Muscle layer of colon (tissue), 2 donors: ENCODE data around the gene SOX5.
"Not testable (repeated sequence)": the region's sequence is repeated elsewhere in the genome, so short reads cannot be mapped to it uniquely, and the experiment has no call there.

ENCODE experiments used
- H3K27ac ChIP-seq: one replicate; pipeline ENCODE4 v1.7.0; 2013; ENCODE audit warnings: low read depth, mild to moderate bottlenecking, low read length, moderate library complexity
- H3K27me3 ChIP-seq, 2 donors: one replicate each; pipeline ENCODE4 v1.7.0; 2013; ENCODE audit warnings: low read length in 2 of 2, mild to moderate bottlenecking in 2 of 2; ENCODE audit not compliant: insufficient read depth in 2 of 2, control insufficient read depth in 1 of 2
- H3K36me3 ChIP-seq: one replicate; pipeline ENCODE4 v1.7.0; 2013; ENCODE audit warnings: mild to moderate bottlenecking, low read length; ENCODE audit not compliant: insufficient read depth
- H3K4me1 ChIP-seq: one replicate; pipeline ENCODE4 v1.7.0; 2013; ENCODE audit warnings: mild to moderate bottlenecking, low read length; ENCODE audit not compliant: insufficient read depth
- H3K4me3 ChIP-seq, 2 donors: one replicate each; pipeline ENCODE4 v1.7.0; 2013; ENCODE audit warnings: low read length in 2 of 2, low read depth in 1 of 2, mild to moderate bottlenecking in 1 of 2, moderate library complexity in 1 of 2
- H3K9ac ChIP-seq: one replicate; pipeline ENCODE4 v1.7.0; 2013; ENCODE audit warnings: low read length
- H3K9me3 ChIP-seq: one replicate; pipeline ENCODE4 v1.7.0; 2013; ENCODE audit warnings: mild to moderate bottlenecking, low read length
- donor health status: abdominal sarcoma.
- donor health status: Adenocarcinoma of cecum.

The SOX5 gene

DNA sequence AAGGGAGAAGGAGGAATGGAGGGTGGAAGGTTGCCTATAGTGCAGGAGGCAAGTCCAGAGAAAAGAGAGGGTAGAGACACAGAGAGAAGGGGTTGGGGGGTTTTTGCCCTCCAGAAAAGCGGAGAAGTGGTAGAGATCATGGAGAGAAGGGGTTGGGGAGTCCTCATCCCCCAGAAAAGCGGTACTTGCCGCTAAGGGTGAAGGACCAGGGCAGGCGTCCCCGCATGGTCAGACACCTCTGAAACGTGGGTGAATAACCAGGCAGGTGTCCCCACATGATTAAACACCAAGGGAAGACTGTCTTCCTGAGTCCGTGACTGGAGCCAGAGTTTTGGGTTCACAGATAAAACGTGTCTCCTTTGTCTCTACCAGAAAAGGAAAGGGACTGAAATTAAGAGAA lies 439.0 kb downstream of the SOX5 start:
- no peaks in the 10 kb centered on the region for H3K27me3 ChIP-seq
- H3K27ac ChIP-seq, result no peak overlapping the region
- no peaks in the 10 kb centered on the region for H3K9me3 ChIP-seq
- no peak overlapping the region for H3K4me3 ChIP-seq
- no peaks in the 10 kb centered on the region for H3K36me3 ChIP-seq
- H3K9ac ChIP-seq, result no peak overlapping the region
- no peaks in the 10 kb centered on the region for H3K4me1 ChIP-seq

DNA sequence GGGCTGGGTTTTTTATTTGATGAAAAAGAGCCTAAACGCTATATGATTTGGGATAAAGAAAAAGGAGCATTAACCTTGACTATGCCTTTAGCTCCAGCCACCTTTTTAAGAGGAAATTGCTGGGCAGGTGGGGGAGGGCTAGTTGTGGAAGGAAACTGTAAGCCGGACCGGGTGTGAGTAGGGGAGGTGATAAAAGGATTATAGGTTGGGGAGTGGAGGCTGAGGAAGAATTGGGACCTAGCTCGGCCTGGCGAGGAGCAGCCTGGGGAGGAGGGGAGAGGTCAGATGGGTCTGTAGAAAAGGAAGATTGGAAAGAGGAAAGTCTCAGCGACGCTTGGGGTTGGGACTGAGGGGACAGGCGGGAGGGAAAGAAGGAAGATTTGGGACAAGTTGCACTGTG lies 439.6 kb downstream of the SOX5 start:
- not testable (repeated sequence) for H3K27me3 ChIP-seq, H3K9me3 ChIP-seq, H3K27ac ChIP-seq, H3K36me3 ChIP-seq, H3K4me3 ChIP-seq, H3K4me1 ChIP-seq, H3K9ac ChIP-seq

DNA sequence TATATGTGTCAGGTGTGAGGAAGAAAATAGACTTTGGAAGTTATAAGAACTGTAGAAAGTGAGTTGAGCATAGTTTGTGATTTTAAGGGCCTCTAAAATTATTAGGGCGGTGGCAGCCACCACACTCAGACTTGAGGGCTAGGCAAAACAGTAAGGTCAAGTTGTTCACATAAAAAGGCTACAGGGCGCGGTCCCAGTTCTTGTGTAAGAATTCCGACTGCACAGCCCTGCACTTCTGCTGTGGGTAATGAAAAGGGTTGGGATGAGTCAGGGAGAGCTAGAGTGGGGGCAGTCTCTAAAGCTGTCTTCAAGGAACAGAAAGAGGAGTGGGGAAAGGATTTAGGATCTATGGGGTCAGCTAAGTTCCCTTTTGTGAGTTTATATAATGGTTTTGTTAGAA lies 441.7 kb downstream of the SOX5 start:
- H3K9ac ChIP-seq, H3K27me3 ChIP-seq, H3K4me1 ChIP-seq, H3K36me3 ChIP-seq, H3K4me3 ChIP-seq, H3K27ac ChIP-seq, H3K9me3 ChIP-seq: not testable (repeated sequence)

DNA sequence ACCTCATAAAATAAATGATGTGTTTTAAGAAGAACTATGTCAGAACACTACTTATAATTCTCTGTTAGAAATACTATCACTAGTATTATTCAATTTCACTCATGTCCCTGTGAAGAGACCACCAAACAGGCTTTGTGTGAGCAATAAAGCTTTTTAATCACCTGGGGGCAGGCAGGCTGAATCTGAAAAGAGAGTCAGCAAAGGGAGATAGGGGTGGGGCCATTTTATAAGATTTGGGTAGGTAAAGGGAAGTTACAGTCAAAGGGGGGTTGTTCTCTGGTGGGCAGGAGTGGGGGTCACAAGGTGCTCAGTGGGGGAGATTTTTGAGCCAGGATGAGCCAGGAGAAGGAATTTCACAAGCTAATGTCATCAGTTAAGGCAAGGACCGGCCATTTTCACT lies 443.7 kb downstream of the SOX5 start:
- not testable (repeated sequence) for H3K4me1 ChIP-seq, H3K36me3 ChIP-seq, H3K9me3 ChIP-seq, H3K27me3 ChIP-seq, H3K27ac ChIP-seq, H3K4me3 ChIP-seq, H3K9ac ChIP-seq

DNA sequence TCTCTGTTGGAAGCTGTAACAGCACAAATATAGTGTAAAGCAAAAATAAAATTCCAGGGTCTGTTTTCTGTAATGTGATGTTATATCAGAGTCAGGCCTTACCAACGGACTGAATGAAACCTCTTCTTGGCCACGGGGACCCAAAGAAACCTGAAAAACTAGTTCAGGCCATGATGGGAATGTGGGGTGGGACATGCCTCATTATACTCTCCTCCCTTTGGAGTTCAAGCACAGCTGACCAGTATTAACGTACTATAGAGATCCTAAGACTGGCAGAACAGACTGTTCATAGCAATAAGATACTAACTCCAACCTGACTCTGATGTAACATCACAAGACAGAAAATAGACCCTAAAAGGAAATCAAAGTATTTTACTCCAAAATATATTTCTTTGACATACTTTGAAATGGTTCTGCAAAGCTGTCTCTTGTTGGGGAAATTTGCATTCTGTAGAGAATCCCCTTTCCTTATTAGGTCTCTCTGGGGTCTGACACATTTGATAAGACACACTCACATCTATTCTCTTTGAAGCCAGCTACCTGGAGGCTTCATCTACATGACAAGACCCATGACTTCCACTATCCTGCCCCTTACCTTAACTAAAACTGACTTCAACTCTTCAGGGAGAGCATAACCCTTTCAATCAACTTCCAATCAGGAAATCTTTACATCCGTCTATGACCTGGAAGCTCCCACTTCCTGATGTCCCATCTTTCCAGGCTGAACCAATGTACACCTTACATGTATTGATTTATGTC lies 444.6 kb downstream of the SOX5 start:
- Histone ChIP-seq H3K9me3 (no peaks in the 10 kb centered on the region), H3K27ac (no peak overlapping the region), H3K4me3 (no peak overlapping the region), H3K4me1 (no peaks in the 10 kb centered on the region), H3K9ac (no peak overlapping the region), H3K27me3 (no peaks in the 10 kb centered on the region), H3K36me3 (no peaks in the 10 kb centered on the region)

DNA sequence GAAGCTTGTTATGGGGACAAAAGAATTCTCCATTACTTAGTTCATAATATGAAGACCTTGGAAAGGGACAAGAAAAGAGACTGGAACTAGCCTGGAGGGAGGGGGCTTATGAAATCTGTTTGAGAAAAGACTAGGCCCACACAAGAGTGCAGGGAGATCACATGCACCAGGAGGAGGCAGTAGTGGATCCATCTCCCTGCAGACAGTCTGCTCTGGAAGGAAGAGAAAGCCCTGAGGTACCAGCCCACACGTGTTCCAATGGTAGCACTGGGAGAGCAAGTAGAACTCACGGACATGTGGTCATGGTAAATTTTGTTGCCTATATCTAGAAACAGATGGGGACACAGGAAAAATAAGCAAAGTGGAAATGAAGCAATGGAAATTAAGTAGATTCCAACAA lies 445.4 kb downstream of the SOX5 start:
- no peaks in the 10 kb centered on the region for H3K9me3 ChIP-seq
- H3K36me3 ChIP-seq, result no peaks in the 10 kb centered on the region
- no peak overlapping the region for H3K27ac ChIP-seq
- no peaks in the 10 kb centered on the region for H3K27me3 ChIP-seq
- no peak overlapping the region for H3K9ac ChIP-seq
- no peaks in the 10 kb centered on the region for H3K4me1 ChIP-seq
- H3K4me3 ChIP-seq, result no peak overlapping the region

DNA sequence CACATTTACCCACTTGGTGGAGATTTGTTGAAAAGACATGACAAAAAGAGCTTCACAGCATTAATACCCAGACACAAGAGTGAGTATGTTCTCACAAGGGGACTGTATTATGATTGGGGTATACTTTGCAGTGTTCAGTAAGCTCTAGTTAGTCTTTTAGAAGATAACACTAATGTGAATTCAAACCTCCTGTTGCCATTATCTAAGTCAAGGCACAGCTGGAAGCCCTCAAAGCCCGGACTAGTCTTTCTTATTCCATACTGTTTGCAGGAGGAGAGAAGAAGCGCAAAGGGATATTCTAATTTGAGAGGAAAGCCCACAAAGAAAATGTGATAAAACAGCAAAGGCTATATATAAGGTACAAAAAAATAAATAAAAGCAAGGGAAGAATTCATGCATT lies 445.9 kb downstream of the SOX5 start:
- Histone ChIP-seq H3K27me3 (no peaks in the 10 kb centered on the region), H3K4me1 (no peaks in the 10 kb centered on the region)

DNA sequence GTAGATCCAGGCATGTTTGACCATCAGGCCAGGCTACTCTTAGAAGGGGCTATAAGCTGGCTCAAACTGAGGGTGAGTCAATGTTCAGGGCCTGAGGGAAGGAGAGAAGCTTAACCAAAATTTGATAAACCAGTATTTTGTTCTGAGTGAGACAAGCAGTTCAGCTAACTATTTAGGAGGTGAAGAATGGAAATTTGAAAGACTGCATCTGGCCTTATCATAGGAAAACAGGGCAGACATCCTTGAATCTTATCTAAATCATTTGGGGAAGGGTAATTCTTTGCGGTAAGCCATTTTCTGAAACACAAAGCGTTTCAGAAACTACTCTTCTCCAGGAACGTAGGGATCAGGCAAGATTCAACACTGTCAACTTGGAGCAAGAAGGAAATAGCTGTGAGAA lies 447.2 kb downstream of the SOX5 start:
- no peak overlapping the region for H3K9ac ChIP-seq
- H3K27me3 ChIP-seq, result no peaks in the 10 kb centered on the region
- no peaks in the 10 kb centered on the region for H3K4me1 ChIP-seq
- H3K36me3 ChIP-seq, result no peaks in the 10 kb centered on the region
- no peaks in the 10 kb centered on the region for H3K9me3 ChIP-seq
- H3K27ac ChIP-seq, result no peak overlapping the region
- H3K4me3 ChIP-seq, result no peak overlapping the region

More for the DNA sequence above, 445.9 kb downstream of the SOX5 start:
- no peak overlapping the region for H3K27ac ChIP-seq
- no peak overlapping the region for H3K4me3 ChIP-seq
- H3K36me3 ChIP-seq, result no peaks in the 10 kb centered on the region
- no peaks in the 10 kb centered on the region for H3K9me3 ChIP-seq
- H3K9ac ChIP-seq, result no peak overlapping the region

DNA sequence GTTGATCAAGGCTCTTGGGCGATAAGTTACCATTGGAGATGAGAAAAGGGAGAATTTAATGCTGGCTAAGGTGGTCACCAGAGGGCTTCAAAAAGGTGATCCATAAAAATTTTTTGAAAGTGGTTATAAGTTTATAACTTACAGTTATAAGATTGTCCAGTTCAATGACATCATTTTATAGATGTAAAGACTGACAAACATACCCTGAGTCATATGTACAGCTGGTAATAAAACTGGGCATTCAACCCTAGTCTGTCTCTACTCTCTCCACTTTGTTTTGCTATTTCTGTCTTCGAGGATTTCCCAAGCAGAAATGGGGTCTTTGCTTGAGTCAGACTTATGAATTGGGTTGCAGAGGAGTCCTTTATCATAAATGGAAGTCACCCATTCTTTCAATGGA lies 454.0 kb downstream of the SOX5 start:
- Histone ChIP-seq H3K36me3 (no peaks in the 10 kb centered on the region), H3K9me3 (no peaks in the 10 kb centered on the region), H3K27ac (no peak overlapping the region), H3K9ac (no peak overlapping the region), H3K27me3 (no peaks in the 10 kb centered on the region), H3K4me3 (no peak overlapping the region), H3K4me1 (no peaks in the 10 kb centered on the region)

DNA sequence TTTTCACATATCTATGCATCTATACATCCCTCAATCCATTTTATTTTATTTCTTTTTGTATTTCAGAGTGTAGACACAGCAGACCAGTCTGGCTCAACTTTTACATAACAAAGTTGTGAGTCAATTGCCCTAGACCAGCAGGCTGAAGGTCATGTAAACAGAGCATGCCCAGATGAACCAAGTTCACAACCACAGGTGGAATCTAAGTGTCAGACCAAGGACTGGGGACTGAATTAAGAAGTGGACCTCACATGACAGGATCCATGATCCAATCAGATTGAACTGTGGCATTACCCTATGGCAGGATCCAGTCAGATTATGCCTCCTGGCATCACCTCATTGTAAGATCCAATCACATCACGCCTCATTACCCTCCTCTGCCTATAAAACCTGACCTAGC lies 455.8 kb downstream of the SOX5 start:
- Histone ChIP-seq H3K27me3 (no peaks in the 10 kb centered on the region), H3K36me3 (no peaks in the 10 kb centered on the region), H3K9ac (no peak overlapping the region), H3K9me3 (no peaks in the 10 kb centered on the region), H3K4me1 (no peaks in the 10 kb centered on the region), H3K4me3 (no peak overlapping the region), H3K27ac (no peak overlapping the region)

DNA sequence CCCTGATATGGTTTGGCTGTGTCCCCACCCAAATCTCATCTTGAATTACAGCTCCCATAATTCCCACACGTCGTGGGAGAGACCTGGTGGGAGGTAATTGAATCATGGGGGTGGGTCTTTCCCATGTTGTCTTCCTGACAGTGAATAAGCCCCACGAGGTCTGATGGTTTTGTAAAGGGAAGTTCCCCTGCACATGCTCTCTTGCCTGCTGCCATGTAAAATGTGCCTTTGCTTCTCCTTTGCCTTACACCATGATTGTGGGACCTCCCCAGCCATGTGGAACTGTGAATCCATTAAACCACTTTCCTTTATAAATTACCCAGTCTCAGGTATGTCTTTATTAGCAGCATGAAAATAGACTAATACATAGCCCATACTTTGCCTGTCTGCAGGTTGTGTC lies 458.4 kb downstream of the SOX5 start:
- H3K9me3 ChIP-seq, H3K27ac ChIP-seq, H3K36me3 ChIP-seq, H3K4me3 ChIP-seq, H3K9ac ChIP-seq, H3K27me3 ChIP-seq, H3K4me1 ChIP-seq: not testable (repeated sequence)

DNA sequence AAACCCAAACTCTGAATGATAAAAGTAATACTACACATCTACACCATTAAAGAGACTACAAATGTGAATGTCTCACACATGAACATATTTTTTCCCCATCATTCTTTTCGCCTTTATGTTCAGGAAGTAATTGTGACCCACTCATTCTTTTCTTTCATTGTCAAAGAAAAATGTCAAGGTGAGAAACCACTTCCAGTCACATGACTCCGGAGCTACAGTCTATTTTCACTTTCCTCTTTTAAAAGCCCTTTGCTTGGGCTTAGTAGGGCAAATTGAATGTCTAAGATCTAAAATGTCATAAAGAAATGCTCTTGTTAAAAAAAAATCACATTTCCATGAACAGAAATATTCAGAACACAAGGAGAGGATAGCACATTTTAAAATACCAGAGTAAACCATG lies 461.3 kb downstream of the SOX5 start:
- Histone ChIP-seq H3K36me3 (no peaks in the 10 kb centered on the region), H3K9ac (no peak overlapping the region), H3K4me3 (no peak overlapping the region), H3K4me1 (no peaks in the 10 kb centered on the region), H3K9me3 (no peaks in the 10 kb centered on the region), H3K27ac (no peak overlapping the region), H3K27me3 (no peaks in the 10 kb centered on the region)
